HG03342 (cell line): ENCODE data around the gene PNLIPRP2.

Source experiments
- ATAC-seq: cut with Tn5 transposase; IDR thresholded peaks from one replicate; pipeline ENCODE4 v1.9.1; 2021; ENCODE audit warnings: mild to moderate bottlenecking, moderate library complexity; ENCODE audit not compliant: unreplicated experiment

PNLIPRP2 gene

GRCh38 chr10:116653885-116654284 is 33.1 kb downstream of the PNLIPRP2 start:
- no peak for ATAC-seq

GRCh38 chr10:116654816-116655215 is 34.1 kb downstream of the PNLIPRP2 start:
- peak; percentile 78 for ATAC-seq

GRCh38 chr10:116655568-116655967 is 34.8 kb downstream of the PNLIPRP2 start:
- no peak for ATAC-seq

GRCh38 chr10:116656044-116656443 is 35.3 kb downstream of the PNLIPRP2 start:
- no peak for ATAC-seq

- ATAC-seq, result no peak
Observed at GRCh38 chr10:116657863-116658551, 37.3 kb downstream of the PNLIPRP2 start.

GRCh38 chr10:116659049-116659670 is 38.4 kb downstream of the PNLIPRP2 start:
- ATAC-seq, result no peak

GRCh38 chr10:116660860-116661259 is 40.1 kb downstream of the PNLIPRP2 start:
- ATAC-seq, result no peak

- ATAC-seq, result no peak
Observed at GRCh38 chr10:116663342-116663741, 42.6 kb downstream of the PNLIPRP2 start.

GRCh38 chr10:116664631-116665030 is 43.9 kb downstream of the PNLIPRP2 start:
- no peak for ATAC-seq

- ATAC-seq, result no peak
Observed at GRCh38 chr10:116665541-116666125, 44.9 kb downstream of the PNLIPRP2 start.

- no peak for ATAC-seq
Observed at GRCh38 chr10:116667484-116667883, 46.7 kb downstream of the PNLIPRP2 start.

- ATAC-seq, result no peak
Observed at GRCh38 chr10:116668018-116668417, 47.3 kb downstream of the PNLIPRP2 start.

GRCh38 chr10:116668446-116668845 is 47.7 kb downstream of the PNLIPRP2 start:
- ATAC-seq, result no peak

- ATAC-seq, result no peak
Observed at GRCh38 chr10:116669080-116669479, 48.3 kb downstream of the PNLIPRP2 start.

- no peak for ATAC-seq
Observed at GRCh38 chr10:116669832-116670644, 49.3 kb downstream of the PNLIPRP2 start.

- ATAC-seq, result no peak
Observed at GRCh38 chr10:116670706-116671105, 50.0 kb downstream of the PNLIPRP2 start.

- no peak for ATAC-seq
Observed at GRCh38 chr10:116671274-116671926, 50.6 kb downstream of the PNLIPRP2 start.

GRCh38 chr10:116672891-116673290 is 52.1 kb downstream of the PNLIPRP2 start:
- no peak for ATAC-seq

- ATAC-seq, result no peak
Observed at GRCh38 chr10:116673866-116674265, 53.1 kb downstream of the PNLIPRP2 start.

- no peak for ATAC-seq
Observed at GRCh38 chr10:116674901-116675423, 54.2 kb downstream of the PNLIPRP2 start.

- ATAC-seq, result no peak
Observed at GRCh38 chr10:116676118-116676517, 55.4 kb downstream of the PNLIPRP2 start.
